Trophoblast cell (in vitro differentiated cells and primary cell): ENCODE data around the gene ARHGAP9.

ENCODE experiments used
- DNase-seq, 2 donors: peaks; one replicate each; pipeline ENCODE4 v3.0.0-alpha.2; 2016
- H2AFZ ChIP-seq: 2 replicates; pipeline ENCODE4 v1.6.1; 2013; ENCODE audit warnings: low read length, moderate library complexity, mild to moderate bottlenecking; ENCODE audit not compliant: insufficient read depth, poor library complexity
- H2AK5ac ChIP-seq: 2 replicates; pipeline ENCODE4 v1.6.1; 2013; ENCODE audit warnings: mild to moderate bottlenecking, low read length
- H2BK120ac ChIP-seq: 2 replicates; pipeline ENCODE4 v1.6.1; 2013; ENCODE audit warnings: low read length, mild to moderate bottlenecking, moderate library complexity; ENCODE audit not compliant: insufficient read depth, poor library complexity
- H2BK12ac ChIP-seq: 2 replicates; pipeline ENCODE4 v1.6.1; 2013; ENCODE audit warnings: mild to moderate bottlenecking, low read length, moderate library complexity
- H2BK5ac ChIP-seq: 2 replicates; pipeline ENCODE4 v1.6.1; 2013; ENCODE audit warnings: low read length, low read depth, moderate library complexity, mild to moderate bottlenecking; ENCODE audit not compliant: poor library complexity
- H3K14ac ChIP-seq: 2 replicates; pipeline ENCODE4 v1.6.1; 2013; ENCODE audit warnings: mild to moderate bottlenecking, low read length
- H3K18ac ChIP-seq: 2 replicates; pipeline ENCODE4 v1.6.1; 2013; ENCODE audit warnings: mild to moderate bottlenecking, low read length
- H3K23ac ChIP-seq: 2 replicates; pipeline ENCODE4 v1.6.1; 2013; ENCODE audit warnings: low read length
- H3K27ac ChIP-seq: 2 replicates; pipeline ENCODE4 v1.5.1; 2013; ENCODE audit warnings: low read depth, mild to moderate bottlenecking, inconsistent platforms, low read length, moderate library complexity
- H3K27me3 ChIP-seq: 2 replicates; pipeline ENCODE4 v1.6.1; 2013; ENCODE audit warnings: inconsistent platforms, mild to moderate bottlenecking, low read length, moderate library complexity; ENCODE audit not compliant: insufficient read depth
- H3K36me3 ChIP-seq, 2 experiments: 1 replicate in 1 of 2; 2 replicates in 1 of 2; pipeline ENCODE4 v1.6.1; 2013; ENCODE audit warnings: low read length in 2 of 2, mild to moderate bottlenecking in 2 of 2, moderate library complexity in 1 of 2; ENCODE audit not compliant: insufficient read depth in 2 of 2, control insufficient read depth in 1 of 2
- H3K4ac ChIP-seq: 2 replicates; pipeline ENCODE4 v1.6.1; 2013; ENCODE audit warnings: low read depth, mild to moderate bottlenecking, low read length, moderate library complexity
- H3K4me1 ChIP-seq, 2 experiments: 1 replicate in 1 of 2; 2 replicates in 1 of 2; pipeline ENCODE4 v1.6.1; 2013; ENCODE audit warnings: low read length in 2 of 2, mild to moderate bottlenecking in 2 of 2, moderate library complexity in 1 of 2; ENCODE audit not compliant: insufficient read depth in 2 of 2, control insufficient read depth in 1 of 2
- H3K4me2 ChIP-seq: 2 replicates; pipeline ENCODE4 v1.6.1; 2013; ENCODE audit warnings: inconsistent platforms, mild to moderate bottlenecking, low read length, moderate library complexity
- H3K4me3 ChIP-seq: 2 replicates; pipeline ENCODE4 v1.5.1; 2013; ENCODE audit warnings: mild to moderate bottlenecking, low read depth, low read length, inconsistent platforms
- H3K79me1 ChIP-seq: one replicate; pipeline ENCODE4 v1.6.1; 2013; ENCODE audit warnings: low read length
- H3K79me2 ChIP-seq: 2 replicates; pipeline ENCODE4 v1.6.1; 2013; ENCODE audit warnings: low read length, mild to moderate bottlenecking; ENCODE audit not compliant: control insufficient read depth, insufficient read depth, poor library complexity
- H3K9ac ChIP-seq: 2 replicates; pipeline ENCODE4 v1.6.1; 2013; ENCODE audit warnings: mild to moderate bottlenecking, low read length
- H3K9me3 ChIP-seq: 2 replicates; pipeline ENCODE4 v1.6.1; 2013; ENCODE audit warnings: low read depth, mild to moderate bottlenecking, control low read depth, inconsistent platforms, low read length; ENCODE audit not compliant: insufficient read depth
- H4K12ac ChIP-seq: 2 replicates; pipeline ENCODE4 v1.6.1; 2013; ENCODE audit warnings: low read depth, mild to moderate bottlenecking, low read length, moderate library complexity
- H4K8ac ChIP-seq: 2 replicates; pipeline ENCODE4 v1.6.1; 2013; ENCODE audit warnings: low read depth, mild to moderate bottlenecking, low read length, moderate library complexity
- H4K91ac ChIP-seq: one replicate; pipeline ENCODE4 v1.6.1; 2013; ENCODE audit warnings: low read depth, mild to moderate bottlenecking, low read length, moderate library complexity
- WGBS: extraction: QIAGEN DNeasy Blood & Tissue Kit; methylation state at CpG from one replicate; pipeline ENCODE4 v1.1.7; 2013; ENCODE audit warnings: missing lambda C conversion rate; ENCODE audit not compliant: insufficient read length, insufficient coverage; ENCODE audit errors: extremely low coverage; 5-methylcytosine and 5-hydroxymethylcytosine counted together

The ARHGAP9 gene

GRCh38 chr12:57467915-57468314 is 11.8 kb downstream of the ARHGAP9 start:
- Histone ChIP-seq H3K79me2 (no peaks in the 10 kb centered on the region), H3K14ac (no peak overlapping the region), H4K91ac (no peak overlapping the region), H3K4me1 (no peaks in the 10 kb centered on the region), H2AFZ (no peak overlapping the region), H3K27me3 (no peaks in the 10 kb centered on the region), H2AK5ac (no peak overlapping the region), H3K23ac (no peak overlapping the region), H4K8ac (no peak overlapping the region), H4K12ac (no peak overlapping the region), H3K9ac (no peak overlapping the region), H3K27ac (no peak overlapping the region), H3K4ac (no peak overlapping the region), H2BK120ac (no peak overlapping the region), H3K9me3 (no peaks in the 10 kb centered on the region), H3K4me3 (no peak overlapping the region), H3K4me2 (no peak overlapping the region), H2BK5ac (no peak overlapping the region), H3K36me3 (no peaks in the 10 kb centered on the region), H3K79me1 (no peaks in the 10 kb centered on the region), H3K18ac (no peak overlapping the region), H2BK12ac (no peak overlapping the region)
- no peak for DNase-seq
- WGBS = no CpG with 5 or more reads among the region's 11 CpGs

- Histone ChIP-seq H3K27ac (no peak overlapping the region), H3K9me3 (no peaks in the 10 kb centered on the region), H2AK5ac (no peak overlapping the region), H4K12ac (no peak overlapping the region), H3K4me2 (no peak overlapping the region), H2AFZ (no peak overlapping the region), H3K4me1 (no peaks in the 10 kb centered on the region), H3K18ac (no peak overlapping the region), H4K8ac (no peak overlapping the region), H3K4me3 (no peak overlapping the region), H2BK12ac (no peak overlapping the region), H3K4ac (no peak overlapping the region), H3K79me2 (no peaks in the 10 kb centered on the region), H2BK120ac (no peak overlapping the region), H2BK5ac (no peak overlapping the region), H3K9ac (no peak overlapping the region), H4K91ac (no peak overlapping the region), H3K14ac (no peak overlapping the region), H3K27me3 (no peaks in the 10 kb centered on the region), H3K36me3 (no peaks in the 10 kb centered on the region), H3K79me1 (no peaks in the 10 kb centered on the region), H3K23ac (no peak overlapping the region)
- WGBS = no CpG with 5 or more reads among the region's 12 CpGs
- no peak for DNase-seq
Observed at GRCh38 chr12:57467212-57467874, 12.3 kb downstream of the ARHGAP9 start.

DNA sequence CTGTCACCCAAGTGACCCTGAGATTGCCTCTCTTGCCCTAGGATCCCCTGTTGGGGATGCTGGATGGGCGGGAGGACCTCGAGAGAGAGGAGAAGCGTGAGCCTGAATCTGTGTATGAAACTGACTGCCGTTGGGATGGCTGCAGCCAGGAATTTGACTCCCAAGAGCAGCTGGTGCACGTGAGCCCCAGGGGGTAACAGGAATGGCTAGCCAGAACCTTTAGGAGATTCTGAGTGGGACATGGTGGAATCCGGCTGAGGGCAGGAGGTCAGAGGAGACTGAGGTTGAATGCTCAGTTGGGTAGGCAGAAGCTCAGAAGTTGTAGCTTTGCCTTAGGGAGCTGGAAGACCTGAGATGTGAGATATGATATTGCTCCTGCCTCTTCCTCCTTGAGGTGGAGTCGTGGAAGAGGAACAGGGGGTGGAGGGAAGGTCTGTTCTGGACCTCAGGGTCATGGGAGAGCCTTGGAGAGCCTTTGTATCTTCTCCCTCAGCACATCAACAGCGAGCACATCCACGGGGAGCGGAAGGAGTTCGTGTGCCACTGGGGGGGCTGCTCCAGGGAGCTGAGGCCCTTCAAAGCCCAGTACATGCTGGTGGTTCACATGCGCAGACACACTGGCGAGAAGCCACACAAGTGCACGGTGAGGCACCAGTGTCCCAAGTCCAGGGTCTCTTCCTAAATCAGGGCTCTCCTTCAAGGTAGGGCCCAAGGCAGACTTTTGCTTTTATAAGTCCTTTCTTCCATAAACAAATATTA is 13.7 kb downstream of the ARHGAP9 start:
- no CpG with 5 or more reads among the region's 14 CpGs for WGBS

DNA sequence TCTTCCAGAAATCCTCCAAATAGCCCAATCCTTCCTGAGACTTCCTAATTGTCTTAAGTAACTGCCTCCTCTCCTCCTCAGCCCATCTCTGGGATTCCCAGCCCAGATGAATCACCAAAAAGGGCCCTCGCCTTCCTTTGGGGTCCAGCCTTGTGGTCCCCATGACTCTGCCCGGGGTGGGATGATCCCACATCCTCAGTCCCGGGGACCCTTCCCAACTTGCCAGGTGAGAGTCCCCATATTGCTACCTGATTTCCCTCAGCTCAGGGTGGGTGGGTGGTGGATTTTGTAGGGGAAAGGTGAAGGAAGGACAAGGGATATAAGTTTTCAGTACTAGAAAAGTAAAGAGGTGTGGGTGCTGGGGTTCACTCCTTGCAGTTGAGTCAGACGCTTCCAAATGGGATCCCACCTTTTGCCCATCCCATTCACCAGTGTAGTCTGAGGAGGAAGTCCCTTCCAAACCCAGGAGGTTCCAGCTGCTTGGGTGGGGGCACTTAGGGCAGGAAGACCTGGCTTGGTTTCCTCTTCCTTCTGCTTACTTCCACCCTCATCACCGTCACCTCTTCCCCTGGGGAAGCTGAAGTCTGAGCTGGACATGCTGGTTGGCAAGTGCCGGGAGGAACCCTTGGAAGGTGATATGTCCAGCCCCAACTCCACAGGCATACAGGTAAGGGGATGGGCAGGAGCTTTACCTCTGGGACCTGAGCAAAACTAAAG is 14.5 kb downstream of the ARHGAP9 start:
- peaks cover 4% of the 10 kb centered on the region for H3K79me1 ChIP-seq
- no peak overlapping the region for H2BK120ac ChIP-seq
- no peak for DNase-seq
- no peaks in the 10 kb centered on the region for H3K27me3 ChIP-seq
- no peak overlapping the region for H4K8ac ChIP-seq
- no peaks in the 10 kb centered on the region for H3K9me3 ChIP-seq
- H3K4ac ChIP-seq = no peak overlapping the region
- no peak overlapping the region for H2BK5ac ChIP-seq
- no peak overlapping the region for H3K4me3 ChIP-seq
- H4K91ac ChIP-seq = no peak overlapping the region
- no peak overlapping the region for H2BK12ac ChIP-seq
- no peak overlapping the region for H2AFZ ChIP-seq
- H4K12ac ChIP-seq = no peak overlapping the region
- H3K27ac ChIP-seq = no peak overlapping the region
- no peak overlapping the region for H3K4me2 ChIP-seq
- no peak overlapping the region for H3K18ac ChIP-seq
- no peak overlapping the region for H2AK5ac ChIP-seq
- H3K79me2 ChIP-seq = no peaks in the 10 kb centered on the region
- H3K4me1 ChIP-seq = peaks cover 6 to 8% of the 10 kb centered on the region in 2 experiments
- H3K36me3 ChIP-seq = no peaks in the 10 kb centered on the region
- no peak overlapping the region for H3K9ac ChIP-seq
- H3K14ac ChIP-seq = no peak overlapping the region
- H3K23ac ChIP-seq = no peak overlapping the region
- no CpG with 5 or more reads among the region's 6 CpGs for WGBS

More for the DNA sequence above, 13.7 kb downstream of the ARHGAP9 start:
- no peak overlapping the region for H3K14ac ChIP-seq
- peaks cover 4% of the 10 kb centered on the region for H3K79me1 ChIP-seq
- H4K8ac ChIP-seq = no peak overlapping the region
- H4K91ac ChIP-seq = no peak overlapping the region
- H4K12ac ChIP-seq = no peak overlapping the region
- no peak overlapping the region for H2AFZ ChIP-seq
- H2BK5ac ChIP-seq = no peak overlapping the region
- H3K4me3 ChIP-seq = no peak overlapping the region
- no peak overlapping the region for H3K23ac ChIP-seq
- no peak overlapping the region for H3K9ac ChIP-seq
- H3K4ac ChIP-seq = no peak overlapping the region
- H3K27me3 ChIP-seq = no peaks in the 10 kb centered on the region
- H3K9me3 ChIP-seq = no peaks in the 10 kb centered on the region
- H3K27ac ChIP-seq = no peak overlapping the region
- no peak overlapping the region for H2BK120ac ChIP-seq
- DNase-seq = no peak
- H2BK12ac ChIP-seq = no peak overlapping the region
- H3K18ac ChIP-seq = no peak overlapping the region
- H3K79me2 ChIP-seq = no peaks in the 10 kb centered on the region
- no peak overlapping the region for H2AK5ac ChIP-seq
- H3K4me1 ChIP-seq = peaks cover 0 to 3% of the 10 kb centered on the region in 2 experiments
- no peaks in the 10 kb centered on the region for H3K36me3 ChIP-seq
- H3K4me2 ChIP-seq = no peak overlapping the region
